ENCODE measurements around the gene ARL8A.

ARL8A gene

GRCh38 chr1:202135221-202135721 is 9.3 kb downstream of the ARL8A start:
- no peak for DNase-seq (ENCODE audit: low read depth, low spot score)

- DNase-seq (ENCODE audit: low read depth, low spot score), result no peak
These were observed 9.8 kb downstream of the ARL8A start for GRCh38 chr1:202134645-202135172.

GRCh38 chr1:202133989-202134388 is 10.5 kb downstream of the ARL8A start:
- DNase-seq (ENCODE audit: low read depth, low spot score), result no peak

- no peak for DNase-seq (ENCODE audit: low read depth, low spot score)
These were observed 11.0 kb downstream of the ARL8A start for GRCh38 chr1:202133496-202133895.

GRCh38 chr1:202133001-202133400 is 11.5 kb downstream of the ARL8A start:
- DNase-seq (ENCODE audit: low read depth, low spot score), result no peak

GRCh38 chr1:202131956-202132821 is 12.3 kb downstream of the ARL8A start:
- no peak for DNase-seq (ENCODE audit: low read depth, low spot score)

- DNase-seq (ENCODE audit: low read depth, low spot score), result no peak
These were observed 13.6 kb downstream of the ARL8A start for GRCh38 chr1:202130816-202131522.

- no peak for DNase-seq (ENCODE audit: low read depth, low spot score)
These were observed 14.2 kb downstream of the ARL8A start for GRCh38 chr1:202130297-202130721.

GRCh38 chr1:202129453-202130296 is 14.9 kb downstream of the ARL8A start:
- no peak for DNase-seq (ENCODE audit: low read depth, low spot score)

- no peak for DNase-seq (ENCODE audit: low read depth, low spot score)
These were observed 16.5 kb downstream of the ARL8A start for GRCh38 chr1:202127836-202128622.

GRCh38 chr1:202127061-202127460 is 17.5 kb downstream of the ARL8A start:
- no peak for DNase-seq (ENCODE audit: low read depth, low spot score)

- no peak for DNase-seq (ENCODE audit: low read depth, low spot score)
These were observed 18.1 kb downstream of the ARL8A start for GRCh38 chr1:202126426-202126825.

GRCh38 chr1:202125611-202126010 is 18.9 kb downstream of the ARL8A start:
- no peak for DNase-seq (ENCODE audit: low read depth, low spot score)

GRCh38 chr1:202124142-202124541 is 20.4 kb downstream of the ARL8A start:
- no peak for DNase-seq (ENCODE audit: low read depth, low spot score)

GRCh38 chr1:202123336-202123813 is 21.2 kb downstream of the ARL8A start:
- no peak for DNase-seq (ENCODE audit: low read depth, low spot score)

- no peak for DNase-seq (ENCODE audit: low read depth, low spot score)
These were observed 21.8 kb downstream of the ARL8A start, which contains the start of gene GPR37L1 for GRCh38 chr1:202122639-202123335. Gene GPR37L1, plus strand, starts transcription at chr1:202122917. Its CDS starts 47 bp downstream, at chr1:202122964.

- DNase-seq (ENCODE audit: low read depth, low spot score), result no peak
These were observed 23.5 kb downstream of the ARL8A start for GRCh38 chr1:202121006-202121405.

- no peak for DNase-seq (ENCODE audit: low read depth, low spot score)
These were observed 26.6 kb downstream of the ARL8A start for GRCh38 chr1:202117898-202118371.

- no peak for DNase-seq (ENCODE audit: low read depth, low spot score)
These were observed 28.2 kb downstream of the ARL8A start for GRCh38 chr1:202116287-202116686.
